ENCODE results near the gene PCED1A. TPM values are rescaled to one million over a fixed set of nuclear protein-coding genes. Genes with fewer than 3 reads are reported as not detected.

PCED1A gene
- total RNA-seq, 1 experiment from 2014 or later, result 27.1 TPM

DNA sequence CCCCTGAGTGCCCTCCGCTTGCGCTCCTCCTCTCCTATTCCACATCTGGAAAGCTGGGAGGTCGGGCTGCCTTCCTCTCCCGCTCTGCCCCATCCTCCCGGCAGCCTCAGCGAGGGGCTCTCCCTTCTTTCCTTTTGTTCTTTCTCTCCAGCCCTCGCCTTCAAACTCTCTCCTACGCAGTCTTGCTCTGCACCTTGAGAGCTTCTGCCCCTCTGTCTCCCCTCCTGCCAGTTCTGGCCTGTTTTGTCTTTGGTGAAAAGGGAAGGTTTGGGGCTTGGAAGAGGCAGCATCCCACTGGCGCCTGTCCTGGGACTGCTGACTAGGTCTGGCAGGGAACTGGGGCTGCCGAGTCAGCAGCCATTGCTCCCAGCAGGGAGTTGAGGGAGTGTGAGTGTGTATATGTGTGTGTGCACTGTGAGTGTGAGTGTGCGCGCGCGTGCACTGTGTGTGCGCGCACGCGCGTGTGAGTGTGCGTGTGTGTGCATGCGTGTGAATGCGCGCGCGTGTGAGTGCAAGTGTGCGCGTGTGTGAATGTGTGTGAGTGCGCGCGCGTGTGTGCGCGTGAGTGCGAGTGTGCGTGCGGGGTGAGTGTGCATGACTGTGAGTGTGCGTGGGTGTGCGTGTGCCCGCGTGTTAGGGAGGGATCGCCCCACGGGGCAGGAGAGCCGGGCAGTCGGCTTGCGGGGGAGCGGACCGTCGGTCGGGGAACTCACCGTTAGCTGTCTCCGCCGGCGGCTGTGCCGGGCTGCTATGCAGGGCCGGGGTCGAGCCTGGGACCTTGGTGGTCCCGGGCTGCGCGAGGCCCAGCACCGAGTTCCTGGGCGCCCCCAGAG is 40.6 kb downstream of the PCED1A start:
- Mint-ChIP-seq H3K27ac (ENCODE audit: unreplicated experiment) (no peak overlapping the region), H3K27me3 (ENCODE audit: unreplicated experiment) (peaks cover 99% of the 10 kb centered on the region), H3K36me3 (ENCODE audit: insufficient read depth, unreplicated experiment) (peaks cover 7% of the 10 kb centered on the region), H3K9me3 (ENCODE audit: low read depth, unreplicated experiment) (no peaks in the 10 kb centered on the region), H3K4me1 (ENCODE audit: low read depth, unreplicated experiment) (peaks cover 20% of the 10 kb centered on the region), H3K4me3 (ENCODE audit: low read depth, unreplicated experiment) (peak overlapping the region; percentile 81)
- no peak for TF ChIP-seq CTCF (IDR thresholded peaks at IDR 0.05; ENCODE audit: unreplicated experiment)
- intact Hi-C loops (cut with micrococcal nuclease; ENCODE audit: unreplicated experiment), result no loop called here
- no TSS peak for BruUV-seq (replicated peaks)
- CTCF ChIA-PET, result no interaction called here
- no peak for DNase-seq

- DNase-seq, result no peak
- Mint-ChIP-seq H3K4me1 (ENCODE audit: low read depth, unreplicated experiment) (peaks cover 20% of the 10 kb centered on the region), H3K9me3 (ENCODE audit: low read depth, unreplicated experiment) (no peaks in the 10 kb centered on the region), H3K36me3 (ENCODE audit: insufficient read depth, unreplicated experiment) (peaks cover 10% of the 10 kb centered on the region), H3K4me3 (ENCODE audit: low read depth, unreplicated experiment) (no peak overlapping the region), H3K27me3 (ENCODE audit: unreplicated experiment) (peaks cover 99% of the 10 kb centered on the region), H3K27ac (ENCODE audit: unreplicated experiment) (no peak overlapping the region)
- no TSS peak for BruUV-seq (replicated peaks)
- CTCF ChIA-PET, result no interaction called here
- intact Hi-C loops (cut with micrococcal nuclease; ENCODE audit: unreplicated experiment), result no loop called here
- no peak for TF ChIP-seq CTCF (IDR thresholded peaks at IDR 0.05; ENCODE audit: unreplicated experiment)
These were observed 41.2 kb downstream of the PCED1A start for GRCh38 chr20:2799271-2799670.

DNA sequence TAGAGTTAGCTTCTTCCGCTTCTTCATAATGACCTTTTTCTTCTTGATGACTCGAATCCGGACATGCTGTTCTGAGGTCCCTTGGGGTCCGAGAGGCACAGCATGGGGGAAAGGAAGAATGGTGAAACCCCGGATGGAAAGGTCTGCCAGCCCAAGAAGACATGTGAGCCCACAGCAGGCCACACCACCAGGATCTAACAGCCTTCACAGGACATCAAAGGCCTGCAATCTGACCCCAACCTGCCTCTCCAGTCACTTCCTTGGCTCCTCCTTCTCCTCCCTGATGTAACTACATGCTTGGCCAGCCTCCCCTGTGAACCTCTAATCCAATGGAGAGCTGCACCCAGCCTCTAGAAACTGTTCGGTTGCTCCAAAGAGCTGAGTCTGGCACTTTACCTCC is 41.6 kb downstream of the PCED1A start:
- H3K4me3 Mint-ChIP-seq (ENCODE audit: low read depth, unreplicated experiment), result no peak overlapping the region
- CTCF ChIA-PET, result no interaction called here
- H3K27ac Mint-ChIP-seq (ENCODE audit: unreplicated experiment), result no peak overlapping the region
- no TSS peak for BruUV-seq (replicated peaks)
- no peaks in the 10 kb centered on the region for H3K9me3 Mint-ChIP-seq (ENCODE audit: low read depth, unreplicated experiment)
- peaks cover 20% of the 10 kb centered on the region for H3K4me1 Mint-ChIP-seq (ENCODE audit: low read depth, unreplicated experiment)
- no peak for DNase-seq
- intact Hi-C loops (cut with micrococcal nuclease; ENCODE audit: unreplicated experiment), result no loop called here
- H3K27me3 Mint-ChIP-seq (ENCODE audit: unreplicated experiment), result peaks cover 99% of the 10 kb centered on the region
- H3K36me3 Mint-ChIP-seq (ENCODE audit: insufficient read depth, unreplicated experiment), result peaks cover 11% of the 10 kb centered on the region
- TF ChIP-seq CTCF (IDR thresholded peaks at IDR 0.05; ENCODE audit: unreplicated experiment), result no peak

- intact Hi-C loops (cut with micrococcal nuclease; ENCODE audit: unreplicated experiment), result no loop called here
- Mint-ChIP-seq H3K4me3 (ENCODE audit: low read depth, unreplicated experiment) (no peak overlapping the region), H3K36me3 (ENCODE audit: insufficient read depth, unreplicated experiment) (peaks cover 11% of the 10 kb centered on the region), H3K9me3 (ENCODE audit: low read depth, unreplicated experiment) (no peaks in the 10 kb centered on the region), H3K27ac (ENCODE audit: unreplicated experiment) (no peak overlapping the region), H3K4me1 (ENCODE audit: low read depth, unreplicated experiment) (peaks cover 20% of the 10 kb centered on the region), H3K27me3 (ENCODE audit: unreplicated experiment) (peaks cover 99% of the 10 kb centered on the region)
- TF ChIP-seq CTCF (IDR thresholded peaks at IDR 0.05; ENCODE audit: unreplicated experiment), result no peak
- BruUV-seq (replicated peaks), result no TSS peak
- CTCF ChIA-PET, result no interaction called here
- no peak for DNase-seq
These were observed 42.2 kb downstream of the PCED1A start for GRCh38 chr20:2798095-2798805.

Data from Calu3 (cell line).